NCI-H2171 treated with DMSO at 0.1 percent for 48 hours (cell line): ENCODE results near the gene CNTRL.
"Not testable (repeated sequence)": the region's sequence is repeated elsewhere in the genome, so short reads cannot be mapped to it uniquely, and the experiment has no call there.

Experiments used
- DNase-seq: peaks from one replicate; lab custom pipeline; 2025; lab: John Stamatoyannopoulos, UW

The CNTRL gene

GRCh38 chr9:121071370-121071755, 3.4 kb upstream of the CNTRL start:
- DNase-seq: no peak

DNA sequence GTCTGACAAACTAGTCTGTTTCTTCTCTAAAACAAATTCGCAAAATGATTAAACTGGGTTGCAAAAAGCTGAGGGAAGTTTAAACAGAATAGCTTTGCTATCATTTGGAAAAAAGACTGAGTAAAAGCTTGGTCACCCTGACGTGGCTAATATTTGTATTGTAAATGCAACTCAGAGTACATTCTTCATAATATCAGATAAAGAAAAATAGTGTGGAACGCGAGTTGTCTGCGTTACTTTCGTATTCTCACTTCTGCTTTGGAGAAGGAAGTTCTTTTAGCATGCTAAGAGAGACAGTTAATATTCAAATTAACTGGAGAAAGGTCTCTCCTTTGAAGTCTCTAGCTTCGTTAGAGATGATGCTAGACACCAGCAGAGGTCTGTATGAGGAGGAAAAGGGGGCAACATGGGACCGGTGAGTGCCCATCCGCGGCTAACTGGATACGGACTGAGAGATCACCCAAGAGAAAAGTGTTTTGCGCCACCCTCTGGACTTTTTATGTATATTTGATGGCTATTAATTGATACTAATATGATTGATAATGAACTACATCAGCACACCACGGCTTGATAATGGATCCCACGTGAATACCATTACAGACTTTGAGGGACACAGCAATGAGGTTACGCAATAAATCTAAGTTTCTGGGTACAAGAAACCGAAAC, 2.9 kb upstream of the CNTRL start:
- no peak for DNase-seq

DNA sequence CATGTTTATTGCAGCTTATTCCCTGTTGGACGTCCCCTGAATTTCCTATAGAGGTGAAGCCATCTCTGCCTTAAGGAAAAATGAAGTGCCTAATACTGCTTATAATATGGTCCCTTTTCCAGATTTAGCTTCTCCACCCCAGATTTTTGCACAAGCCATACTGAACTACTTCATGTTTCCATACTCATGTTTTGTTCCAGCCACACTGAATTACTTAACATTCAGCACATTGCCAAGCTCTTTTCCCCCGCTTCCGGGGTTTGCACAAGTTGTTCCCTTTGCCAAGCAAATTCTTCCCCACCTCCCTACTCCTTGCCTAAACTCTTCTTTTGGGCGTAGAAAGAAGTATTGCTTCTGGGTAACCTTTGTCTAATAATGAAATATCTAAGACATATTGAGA, 1.7 kb upstream of the CNTRL start:
- no peak for DNase-seq

DNA sequence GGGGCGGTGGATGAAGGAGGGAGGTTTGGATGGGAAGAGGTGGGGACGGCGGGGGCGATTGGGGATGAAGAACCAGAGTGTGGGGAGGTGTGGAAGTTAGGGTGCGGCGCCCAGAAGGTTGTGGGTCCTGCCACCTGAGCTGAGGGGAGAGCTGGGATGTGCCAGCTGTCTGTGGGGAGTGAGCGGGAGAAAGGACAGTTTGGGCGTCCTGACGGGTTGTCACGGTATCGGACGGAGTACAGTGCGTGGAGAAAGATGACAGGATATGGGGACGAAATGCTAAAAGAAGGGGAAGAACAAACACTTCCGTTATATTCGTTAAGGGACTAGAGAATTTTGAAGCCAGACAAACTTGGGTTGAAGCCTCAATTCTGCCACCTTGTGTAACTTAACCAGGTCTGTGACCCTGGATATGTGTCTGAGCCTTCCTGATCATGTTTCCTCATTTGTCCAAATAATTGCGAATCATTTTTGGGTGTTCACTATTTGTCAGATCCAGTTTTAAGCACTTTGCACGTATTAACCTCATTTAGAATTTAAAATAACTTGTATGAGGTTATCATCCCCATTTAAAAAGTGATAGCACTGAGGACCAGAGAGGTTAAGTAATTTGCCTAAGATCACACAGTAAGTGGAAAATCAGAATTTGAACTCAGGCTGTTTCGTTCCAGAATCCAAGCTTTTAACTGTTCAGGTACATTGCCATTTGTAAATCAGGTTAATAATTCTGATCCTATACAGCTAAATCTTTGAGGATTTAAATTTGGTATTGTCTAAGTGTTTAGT, 689 bp downstream of the CNTRL start:
- DNase-seq: peak; percentile 66

- no peak for DNase-seq
Measured at GRCh38 chr9:121082075-121082474, 7.3 kb downstream of the CNTRL start.

- DNase-seq: no peak
Measured at GRCh38 chr9:121085661-121086060, 10.9 kb downstream of the CNTRL start.

DNA sequence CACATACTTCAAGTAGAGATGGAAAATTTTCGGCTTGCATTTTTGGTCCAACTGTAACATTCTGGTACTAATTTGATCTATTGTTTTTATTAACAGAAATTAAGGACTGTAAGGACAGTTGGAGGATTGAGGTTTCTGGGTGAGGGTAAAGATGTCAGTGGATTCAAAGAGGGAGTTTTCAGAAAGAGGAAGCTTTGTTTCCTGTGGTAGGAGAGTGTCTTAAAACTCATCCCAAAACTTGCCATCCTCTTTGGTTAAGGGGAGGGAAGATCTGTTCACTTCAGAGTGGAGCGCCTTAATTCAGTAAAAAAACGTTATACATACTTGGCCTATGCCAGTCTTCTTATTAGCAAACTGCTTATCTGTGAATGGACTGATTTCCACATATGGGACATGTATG, 13.8 kb downstream of the CNTRL start:
- no peak for DNase-seq

DNA sequence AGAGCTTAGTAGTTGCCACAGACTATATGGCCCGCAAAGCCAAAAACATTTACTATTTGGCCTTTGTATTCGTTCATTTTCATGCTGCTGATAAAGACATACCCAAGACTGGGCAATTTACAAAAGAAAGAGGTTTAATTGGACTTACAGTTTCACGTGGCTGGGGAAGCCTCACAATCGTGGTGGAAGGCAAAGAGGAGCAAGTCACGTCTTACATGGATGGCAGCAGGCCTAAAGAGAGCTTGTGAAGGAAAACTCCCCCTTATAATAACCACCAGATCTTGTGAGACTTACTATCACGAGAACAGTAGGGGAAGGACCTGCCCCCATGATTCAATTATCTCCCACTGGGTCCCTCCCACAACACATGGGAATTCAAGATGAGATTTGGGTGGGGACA, 16.0 kb downstream of the CNTRL start:
- not testable (repeated sequence) for DNase-seq

DNA sequence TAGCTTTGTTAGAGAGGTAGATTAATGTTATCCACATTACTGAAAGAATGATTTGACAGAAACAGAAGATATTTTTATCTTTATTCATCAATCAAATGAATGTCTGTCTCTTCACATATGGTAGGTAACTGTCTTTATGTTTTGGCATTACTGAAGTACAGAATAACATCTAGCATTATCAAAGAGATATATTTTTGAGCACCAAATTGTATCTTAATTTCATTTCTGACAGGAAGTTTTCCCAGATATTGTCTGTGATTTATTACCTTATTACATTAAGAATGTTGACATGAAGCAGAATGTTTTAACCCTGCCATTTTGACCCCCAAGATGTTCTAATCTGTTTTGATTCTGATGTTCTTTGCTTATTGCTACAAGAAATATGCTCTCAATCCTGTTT, 20.3 kb downstream of the CNTRL start:
- DNase-seq: no peak

- peak; percentile 18 for DNase-seq
Measured at GRCh38 chr9:121098567-121099198, 23.9 kb downstream of the CNTRL start.

- DNase-seq: not testable (repeated sequence)
Measured at GRCh38 chr9:121104054-121104453, 29.3 kb downstream of the CNTRL start.

- no peak for DNase-seq
Measured at GRCh38 chr9:121105531-121105930, 30.8 kb downstream of the CNTRL start.

GRCh38 chr9:121107029-121107428, 32.3 kb downstream of the CNTRL start:
- DNase-seq: peak; percentile 26

GRCh38 chr9:121107881-121108280, 33.1 kb downstream of the CNTRL start:
- DNase-seq: no peak

DNA sequence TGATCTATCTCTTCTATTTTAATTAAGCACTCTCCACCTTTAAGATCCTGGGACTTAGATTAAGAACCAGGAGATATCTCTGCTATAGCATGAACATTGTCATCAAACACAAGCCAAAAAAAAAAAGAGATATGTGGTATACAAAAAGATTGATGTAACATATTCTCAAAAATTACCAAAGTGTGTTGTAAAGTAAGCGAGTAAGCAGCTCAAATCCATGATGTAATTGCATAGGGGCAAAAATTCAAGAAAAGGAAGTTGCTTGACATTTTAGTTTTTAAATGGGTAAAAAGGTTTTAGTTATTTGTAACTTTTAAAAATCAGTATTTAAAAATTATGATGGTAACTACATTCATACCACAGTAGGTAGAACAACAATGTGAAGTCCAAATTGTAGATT, 40.7 kb downstream of the CNTRL start:
- DNase-seq: no peak

- DNase-seq: no peak
Measured at GRCh38 chr9:121118266-121118665, 43.5 kb downstream of the CNTRL start.

GRCh38 chr9:121120386-121120785, 45.6 kb downstream of the CNTRL start:
- DNase-seq: no peak

- DNase-seq: peak; percentile 95
Measured at GRCh38 chr9:121121582-121122087, 46.9 kb downstream of the CNTRL start.

GRCh38 chr9:121122246-121123032, 47.7 kb downstream of the CNTRL start:
- no peak for DNase-seq

DNA sequence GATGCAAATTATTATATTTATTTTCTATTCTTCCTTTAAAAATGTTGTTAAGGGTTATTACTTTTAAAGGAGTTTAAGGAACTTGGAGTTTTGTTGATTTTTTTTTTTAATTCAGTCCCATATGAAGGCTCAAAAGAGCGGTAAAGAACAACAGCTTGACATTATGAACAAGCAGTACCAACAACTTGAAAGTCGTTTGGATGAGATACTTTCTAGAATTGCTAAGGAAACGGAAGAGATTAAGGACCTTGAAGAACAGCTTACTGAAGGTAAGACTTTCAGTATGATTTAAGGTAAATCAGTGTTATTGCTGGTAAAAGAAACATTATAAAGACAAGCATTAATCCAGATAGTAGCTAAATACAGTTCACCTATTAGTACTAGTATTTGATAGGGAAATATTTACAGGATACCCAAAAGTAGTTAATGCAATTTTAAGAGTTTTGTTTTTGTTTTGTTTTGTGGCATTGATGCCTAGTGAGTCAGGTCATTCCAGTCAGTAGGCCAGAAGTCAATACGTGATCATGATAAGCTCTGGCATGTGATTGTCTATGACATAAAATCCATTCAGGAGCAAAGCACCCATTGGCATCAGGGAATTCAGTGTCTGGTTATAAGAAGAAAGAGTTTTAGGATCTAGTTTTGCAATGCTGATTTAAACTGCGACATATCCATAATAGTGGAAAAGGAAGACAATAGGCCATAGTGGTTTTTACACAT, 49.2 kb downstream of the CNTRL start:
- DNase-seq: no peak

GRCh38 chr9:121125590-121125989, 50.8 kb downstream of the CNTRL start:
- DNase-seq: no peak
